ENCODE results near the gene KRT83.

DNA sequence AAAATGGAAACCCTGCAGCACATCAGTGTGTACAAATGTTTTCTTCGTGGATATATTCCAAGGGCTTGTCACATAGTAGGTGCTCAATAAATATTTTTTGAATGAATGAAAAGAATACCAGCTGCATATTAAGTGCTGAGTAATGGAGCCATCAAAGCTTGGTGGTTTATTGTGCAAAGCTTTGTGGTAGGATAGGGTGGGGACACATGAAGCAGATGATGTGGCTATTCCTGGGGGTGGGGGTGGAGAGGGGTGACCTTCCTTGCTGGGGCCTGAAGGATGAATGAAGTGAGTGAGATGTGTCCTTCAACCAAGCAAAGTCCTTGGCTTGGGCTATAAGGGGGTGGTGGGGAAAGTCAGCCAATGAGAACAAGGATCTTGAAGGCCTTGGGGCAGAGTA, 25.5 kb downstream of the KRT83 start:
- TF ChIP-seq POLR2A (IDR thresholded peaks at IDR 0.05), result no peak
- TF ChIP-seq, protein P1, sequence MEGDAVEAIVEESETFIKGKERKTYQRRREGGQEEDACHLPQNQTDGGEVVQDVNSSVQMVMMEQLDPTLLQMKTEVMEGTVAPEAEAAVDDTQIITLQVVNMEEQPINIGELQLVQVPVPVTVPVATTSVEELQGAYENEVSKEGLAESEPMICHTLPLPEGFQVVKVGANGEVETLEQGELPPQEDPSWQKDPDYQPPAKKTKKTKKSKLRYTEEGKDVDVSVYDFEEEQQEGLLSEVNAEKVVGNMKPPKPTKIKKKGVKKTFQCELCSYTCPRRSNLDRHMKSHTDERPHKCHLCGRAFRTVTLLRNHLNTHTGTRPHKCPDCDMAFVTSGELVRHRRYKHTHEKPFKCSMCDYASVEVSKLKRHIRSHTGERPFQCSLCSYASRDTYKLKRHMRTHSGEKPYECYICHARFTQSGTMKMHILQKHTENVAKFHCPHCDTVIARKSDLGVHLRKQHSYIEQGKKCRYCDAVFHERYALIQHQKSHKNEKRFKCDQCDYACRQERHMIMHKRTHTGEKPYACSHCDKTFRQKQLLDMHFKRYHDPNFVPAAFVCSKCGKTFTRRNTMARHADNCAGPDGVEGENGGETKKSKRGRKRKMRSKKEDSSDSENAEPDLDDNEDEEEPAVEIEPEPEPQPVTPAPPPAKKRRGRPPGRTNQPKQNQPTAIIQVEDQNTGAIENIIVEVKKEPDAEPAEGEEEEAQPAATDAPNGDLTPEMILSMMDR (IDR thresholded peaks at IDR 0.05), result no peak

Data from uterus (tissue), 2 donors.